Measurements from ENCODE around the gene CDH26. TPM values are rescaled to one million over a fixed set of nuclear protein-coding genes. Genes with fewer than 3 reads are reported as not detected.
A peak's percentile ranks its signal among the peaks of the same experiment; 100 is the strongest.

The CDH26 gene
- total and polyA plus RNA-seq, 2 of the 13 experiments (the other 11 are each of a cell fraction or from before 2014, with no cell fraction given) = 0.40 to 1.1 TPM

DNA sequence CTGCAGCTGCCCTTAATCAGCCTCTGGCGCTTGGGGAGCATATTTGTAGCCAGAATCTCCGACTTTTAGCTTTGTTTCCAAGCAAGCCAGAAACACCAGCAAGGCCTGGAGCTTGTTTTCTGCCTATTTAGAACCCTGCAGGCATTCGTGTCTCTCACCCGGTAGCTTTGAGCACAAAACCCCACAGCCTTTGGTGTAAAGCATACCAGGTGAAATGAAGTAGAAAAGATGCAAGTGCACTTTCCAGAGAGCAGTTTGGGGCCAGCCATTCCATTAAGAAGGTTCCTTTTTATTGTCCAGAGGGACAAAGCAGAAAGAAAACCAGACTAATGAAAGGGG is 17.3 kb upstream of the CDH26 start (continued):
- TF ChIP-seq, protein P1, sequence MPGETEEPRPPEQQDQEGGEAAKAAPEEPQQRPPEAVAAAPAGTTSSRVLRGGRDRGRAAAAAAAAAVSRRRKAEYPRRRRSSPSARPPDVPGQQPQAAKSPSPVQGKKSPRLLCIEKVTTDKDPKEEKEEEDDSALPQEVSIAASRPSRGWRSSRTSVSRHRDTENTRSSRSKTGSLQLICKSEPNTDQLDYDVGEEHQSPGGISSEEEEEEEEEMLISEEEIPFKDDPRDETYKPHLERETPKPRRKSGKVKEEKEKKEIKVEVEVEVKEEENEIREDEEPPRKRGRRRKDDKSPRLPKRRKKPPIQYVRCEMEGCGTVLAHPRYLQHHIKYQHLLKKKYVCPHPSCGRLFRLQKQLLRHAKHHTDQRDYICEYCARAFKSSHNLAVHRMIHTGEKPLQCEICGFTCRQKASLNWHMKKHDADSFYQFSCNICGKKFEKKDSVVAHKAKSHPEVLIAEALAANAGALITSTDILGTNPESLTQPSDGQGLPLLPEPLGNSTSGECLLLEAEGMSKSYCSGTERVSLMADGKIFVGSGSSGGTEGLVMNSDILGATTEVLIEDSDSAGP (CRISPR knock-in tag; IDR thresholded peaks at IDR 0.05; ENCODE audit: borderline replicate concordance) = no peak
- no peak for TF ChIP-seq ZNF720 (CRISPR knock-in tag; IDR thresholded peaks at IDR 0.05)
- peak; percentile 5; the same call in 1 of the 2 replicates for TF ChIP-seq ZFX (CRISPR knock-in tag; IDR thresholded peaks at IDR 0.05; ENCODE audit: low read depth)
- no peak for TF ChIP-seq MAFG (CRISPR knock-in tag; IDR thresholded peaks at IDR 0.05)
- peak; percentile 8; the same call in 1 of the 2 replicates for TF ChIP-seq PHF8 (CRISPR knock-in tag; IDR thresholded peaks at IDR 0.05)
- TF ChIP-seq TP53 (CRISPR knock-in tag; conservative IDR thresholded peaks at IDR 0.05) = no peak
- TF ChIP-seq PCBP1 (IDR thresholded peaks at IDR 0.05; ENCODE audit: borderline replicate concordance, low read depth, low read length) = no peak
- TF ChIP-seq NFIB (CRISPR knock-in tag; IDR thresholded peaks at IDR 0.05; ENCODE audit: borderline replicate concordance) = no peak
- no peak for TF ChIP-seq KLF16 (CRISPR knock-in tag; IDR thresholded peaks at IDR 0.05)
- TF ChIP-seq, protein P2, sequence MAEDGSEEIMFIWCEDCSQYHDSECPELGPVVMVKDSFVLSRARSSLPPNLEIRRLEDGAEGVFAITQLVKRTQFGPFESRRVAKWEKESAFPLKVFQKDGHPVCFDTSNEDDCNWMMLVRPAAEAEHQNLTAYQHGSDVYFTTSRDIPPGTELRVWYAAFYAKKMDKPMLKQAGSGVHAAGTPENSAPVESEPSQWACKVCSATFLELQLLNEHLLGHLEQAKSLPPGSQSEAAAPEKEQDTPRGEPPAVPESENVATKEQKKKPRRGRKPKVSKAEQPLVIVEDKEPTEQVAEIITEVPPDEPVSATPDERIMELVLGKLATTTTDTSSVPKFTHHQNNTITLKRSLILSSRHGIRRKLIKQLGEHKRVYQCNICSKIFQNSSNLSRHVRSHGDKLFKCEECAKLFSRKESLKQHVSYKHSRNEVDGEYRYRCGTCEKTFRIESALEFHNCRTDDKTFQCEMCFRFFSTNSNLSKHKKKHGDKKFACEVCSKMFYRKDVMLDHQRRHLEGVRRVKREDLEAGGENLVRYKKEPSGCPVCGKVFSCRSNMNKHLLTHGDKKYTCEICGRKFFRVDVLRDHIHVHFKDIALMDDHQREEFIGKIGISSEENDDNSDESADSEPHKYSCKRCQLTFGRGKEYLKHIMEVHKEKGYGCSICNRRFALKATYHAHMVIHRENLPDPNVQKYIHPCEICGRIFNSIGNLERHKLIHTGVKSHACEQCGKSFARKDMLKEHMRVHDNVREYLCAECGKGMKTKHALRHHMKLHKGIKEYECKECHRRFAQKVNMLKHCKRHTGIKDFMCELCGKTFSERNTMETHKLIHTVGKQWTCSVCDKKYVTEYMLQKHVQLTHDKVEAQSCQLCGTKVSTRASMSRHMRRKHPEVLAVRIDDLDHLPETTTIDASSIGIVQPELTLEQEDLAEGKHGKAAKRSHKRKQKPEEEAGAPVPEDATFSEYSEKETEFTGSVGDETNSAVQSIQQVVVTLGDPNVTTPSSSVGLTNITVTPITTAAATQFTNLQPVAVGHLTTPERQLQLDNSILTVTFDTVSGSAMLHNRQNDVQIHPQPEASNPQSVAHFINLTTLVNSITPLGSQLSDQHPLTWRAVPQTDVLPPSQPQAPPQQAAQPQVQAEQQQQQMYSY (CRISPR knock-in tag; IDR thresholded peaks at IDR 0.05) = no peak
- no peak for TF ChIP-seq RFXANK (CRISPR knock-in tag; IDR thresholded peaks at IDR 0.05)
- no peak for TF ChIP-seq ZNF44 (CRISPR knock-in tag; IDR thresholded peaks at IDR 0.05)
- no peak for TF ChIP-seq TAF15 (IDR thresholded peaks at IDR 0.05; ENCODE audit: low read depth, low read length, poor library complexity, severe bottlenecking)
- TF ChIP-seq ZNF260 (CRISPR knock-in tag; IDR thresholded peaks at IDR 0.05; ENCODE audit: borderline replicate concordance, low read depth) = 0 out of 2 replicates have a peak, but pooled peaks have one; percentile 9
- TF ChIP-seq EEA1 (CRISPR knock-in tag; IDR thresholded peaks at IDR 0.05; ENCODE audit: borderline replicate concordance) = no peak
- TF ChIP-seq BORCS8-MEF2B (CRISPR knock-in tag; IDR thresholded peaks at IDR 0.05) = peak; percentile 10; the same call in 1 of the 2 replicates
- no peak for TF ChIP-seq GATAD1 (CRISPR knock-in tag; IDR thresholded peaks at IDR 0.05)
- peak; percentile 59; the same call in 1 of the 2 replicates for TF ChIP-seq ARID2 (CRISPR knock-in tag; IDR thresholded peaks at IDR 0.05; ENCODE audit: borderline replicate concordance)
- no peak for TF ChIP-seq DPF2 (CRISPR knock-in tag; IDR thresholded peaks at IDR 0.05; ENCODE audit: borderline replicate concordance, low read depth)
- TF ChIP-seq JUN (CRISPR knock-in tag; IDR thresholded peaks at IDR 0.05) = no peak
- no peak for TF ChIP-seq HNRNPK (IDR thresholded peaks at IDR 0.05; ENCODE audit: low read depth, low read length, poor library complexity, severe bottlenecking)
- TF ChIP-seq, protein P3, sequence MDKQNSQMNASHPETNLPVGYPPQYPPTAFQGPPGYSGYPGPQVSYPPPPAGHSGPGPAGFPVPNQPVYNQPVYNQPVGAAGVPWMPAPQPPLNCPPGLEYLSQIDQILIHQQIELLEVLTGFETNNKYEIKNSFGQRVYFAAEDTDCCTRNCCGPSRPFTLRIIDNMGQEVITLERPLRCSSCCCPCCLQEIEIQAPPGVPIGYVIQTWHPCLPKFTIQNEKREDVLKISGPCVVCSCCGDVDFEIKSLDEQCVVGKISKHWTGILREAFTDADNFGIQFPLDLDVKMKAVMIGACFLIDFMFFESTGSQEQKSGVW (CRISPR knock-in tag; IDR thresholded peaks at IDR 0.05; ENCODE audit: borderline replicate concordance) = no peak

All from HepG2 (cell line).